DND-41 (cell line): ENCODE data around the gene DOCK9.

ENCODE experiments used
- CTCF ChIP-seq: IDR thresholded peaks from 2 replicates; pipeline ENCODE4 v1.5.1; 2012; ENCODE audit warnings: borderline replicate concordance, low read length, moderate library complexity, mild to moderate bottlenecking; ENCODE audit not compliant: poor library complexity, severe bottlenecking; ENCODE audit errors: extremely low read depth
- EZH2 ChIP-seq: IDR thresholded peaks from 3 replicates; pipeline ENCODE4 v1.6.1; 2012; ENCODE audit warnings: borderline replicate concordance, low read depth, mild to moderate bottlenecking, moderate library complexity, low read length, inconsistent platforms; ENCODE audit not compliant: severe bottlenecking

GRCh38 chr13:98800078-98800477 lies 177.8 kb downstream of the DOCK9 start:
- TF ChIP-seq CTCF, result no peak
- no peak for TF ChIP-seq EZH2
